ENCODE measurements around the gene OTOR.
A peak's percentile ranks its signal among the peaks of the same experiment; 100 is the strongest.

The OTOR gene

DNA sequence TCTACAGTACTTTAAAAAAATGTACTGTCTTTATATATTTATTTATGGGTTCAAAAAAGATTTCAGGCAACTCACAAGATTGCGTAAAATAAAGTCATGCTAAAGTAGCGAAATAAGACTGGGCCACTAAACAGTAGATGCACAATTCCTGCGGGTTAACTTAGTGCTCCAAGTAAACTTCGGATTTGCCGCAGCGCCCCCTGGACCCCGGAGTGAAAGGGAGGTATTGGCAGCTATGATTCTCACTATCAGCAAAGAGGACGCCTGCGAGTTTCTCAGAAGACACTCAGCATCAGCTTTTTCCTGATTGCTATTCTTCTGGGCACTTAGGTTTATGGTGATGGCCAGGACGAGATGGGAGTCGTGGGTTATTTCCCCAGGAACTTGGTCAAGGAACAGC, 1.4 kb downstream of the OTOR start:
- DNase-seq (ENCODE audit: low read depth in 2 of 2), result no peak

- DNase-seq (ENCODE audit: low read depth in 2 of 2), result no peak
Measured at GRCh38 chr20:16752082-16752481, 3.9 kb downstream of the OTOR start.

DNA sequence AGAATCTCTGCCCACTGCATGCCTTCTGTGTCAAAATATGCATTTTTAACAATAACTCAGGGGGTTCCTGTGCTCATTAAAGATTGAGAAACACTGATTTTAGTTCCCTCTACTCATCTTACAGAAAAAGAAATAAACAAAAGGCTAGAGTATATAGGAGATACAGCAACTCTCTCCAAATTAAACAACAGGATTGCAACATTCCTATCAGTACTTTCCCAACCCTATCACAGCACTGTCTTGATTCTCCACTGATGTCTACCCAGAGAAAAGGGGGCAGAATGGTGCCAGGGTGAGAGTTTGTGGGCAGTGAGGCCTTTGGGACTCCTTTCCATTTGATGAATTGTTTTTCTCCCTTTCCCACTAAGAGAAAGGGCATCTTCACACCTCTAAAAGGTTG, 4.7 kb downstream of the OTOR start:
- DNase-seq (ENCODE audit: low read depth in 2 of 2), result no peak

DNA sequence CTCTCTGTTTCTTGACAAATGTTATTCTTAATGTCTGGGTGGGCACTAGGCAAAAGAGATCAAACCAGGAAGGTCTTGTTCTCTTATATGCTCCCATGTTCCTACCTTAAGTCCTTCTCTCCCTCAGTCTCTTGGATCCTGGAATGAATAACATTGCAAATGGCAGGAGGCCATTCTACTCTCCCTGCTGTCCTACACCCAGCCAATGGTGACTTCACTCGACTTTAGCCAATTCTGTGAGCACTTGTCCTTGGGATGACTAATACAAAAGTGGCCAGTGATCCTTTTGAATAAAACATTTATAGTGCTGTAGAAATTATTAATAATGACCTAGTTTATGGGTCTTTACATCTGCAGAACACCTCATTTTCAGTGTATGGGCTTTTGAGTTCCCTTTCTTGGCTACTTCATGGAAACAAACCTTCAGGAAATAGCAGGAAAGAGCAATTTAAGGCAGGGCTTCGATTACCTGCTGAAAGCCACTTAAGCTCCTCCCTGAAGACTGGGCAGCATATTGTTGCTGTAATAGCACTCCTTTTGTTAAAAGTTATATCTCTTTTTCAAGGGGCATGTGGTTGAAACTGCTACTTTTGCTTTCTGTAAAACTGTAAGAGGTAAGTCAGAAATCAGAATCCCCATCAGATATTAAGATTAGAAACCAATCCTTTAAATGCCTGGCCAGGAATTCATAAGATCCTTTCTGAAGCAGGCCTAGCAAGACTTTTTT, 10.5 kb downstream of the OTOR start:
- DNase-seq (ENCODE audit: low read depth in 2 of 2), result no peak

DNA sequence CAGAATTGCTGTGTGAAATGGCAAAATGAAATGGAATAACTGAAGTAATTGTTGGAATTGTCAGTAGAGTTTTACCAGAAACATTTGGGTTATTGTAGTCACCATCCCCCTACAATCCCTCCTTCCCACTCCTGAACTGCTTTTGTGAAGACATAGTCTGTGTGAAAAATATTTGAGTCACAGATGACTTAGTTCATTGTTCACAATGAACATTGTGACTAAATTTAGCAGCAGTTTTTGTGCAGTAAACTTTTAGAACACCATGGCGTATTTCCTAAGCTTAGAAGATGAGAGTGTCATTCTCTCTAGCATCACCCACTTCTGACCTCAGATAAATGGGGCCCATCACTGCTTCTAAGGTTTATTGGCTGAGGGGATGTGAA, 11.0 kb downstream of the OTOR start:
- no peak for DNase-seq (ENCODE audit: low read depth in 2 of 2)

DNA sequence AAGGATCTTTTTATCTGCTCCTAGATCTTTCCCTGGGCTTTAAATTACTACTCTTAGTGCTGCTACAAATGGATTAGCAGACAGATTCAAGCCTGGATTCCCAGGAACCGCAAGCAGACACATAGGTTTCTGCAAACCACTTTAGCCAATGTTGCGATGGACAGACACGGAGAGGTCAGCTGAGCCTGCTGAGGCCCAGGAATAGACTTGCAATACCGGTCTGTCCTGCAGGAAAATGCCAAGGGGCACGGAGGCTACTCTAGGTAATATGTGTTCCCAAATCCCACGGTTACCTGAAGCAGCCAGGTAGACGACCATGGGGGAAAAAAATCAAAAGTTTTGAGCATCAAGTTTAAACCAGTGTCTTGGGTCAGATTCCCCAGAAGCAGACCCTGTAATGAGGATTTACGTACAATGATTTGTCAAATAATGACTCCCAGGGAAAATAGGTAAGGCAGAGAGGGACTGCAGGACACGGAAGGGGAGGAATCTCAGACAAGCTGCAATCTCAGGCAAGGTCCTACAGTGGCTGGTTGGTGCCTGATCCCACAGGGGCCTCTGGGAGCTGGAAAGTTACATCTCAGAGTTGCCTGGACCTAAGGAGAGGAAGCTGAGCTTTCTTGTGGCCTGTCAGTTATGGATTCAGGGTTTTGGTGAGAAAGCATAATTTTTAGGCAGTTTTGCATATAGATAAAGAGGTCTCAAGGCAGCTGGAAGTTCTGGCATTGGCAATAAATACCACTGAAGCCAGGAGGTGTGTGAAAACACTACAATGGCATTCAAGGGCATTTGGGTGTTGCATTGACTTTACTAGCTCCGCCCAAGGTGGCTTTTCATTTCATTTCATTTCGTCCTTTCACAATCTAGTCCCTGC, 12.5 kb downstream of the OTOR start:
- no peak for DNase-seq (ENCODE audit: low read depth in 2 of 2)

DNA sequence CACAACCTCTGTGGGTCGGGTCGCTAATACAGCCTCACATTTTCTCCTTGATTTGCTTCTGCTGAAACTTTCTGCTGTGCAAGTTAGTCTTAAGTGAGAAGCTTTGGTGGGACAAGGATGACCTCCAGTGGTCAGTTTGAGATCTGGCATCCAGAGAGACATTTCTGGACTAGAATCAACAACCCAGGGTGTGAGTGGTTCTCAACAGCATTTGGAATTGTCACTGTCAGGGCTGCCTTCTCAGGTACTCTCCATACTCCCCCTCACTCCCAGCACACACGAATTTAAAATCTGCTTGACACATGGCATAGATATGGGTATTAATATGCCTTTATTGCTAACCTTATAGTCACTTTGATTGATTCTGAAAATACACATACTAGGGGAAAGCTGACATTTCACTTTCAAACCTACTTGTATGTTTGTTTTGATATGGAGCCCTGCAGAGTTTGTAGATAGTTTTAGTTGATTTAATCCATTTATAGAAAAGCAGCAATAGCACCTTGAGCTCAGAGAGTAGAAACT, 13.2 kb downstream of the OTOR start:
- DNase-seq (ENCODE audit: low read depth in 2 of 2), result peak in 1 of 2 donors; percentile 16

- DNase-seq (ENCODE audit: low read depth in 2 of 2), result no peak
Measured at GRCh38 chr20:16764560-16764959, 16.4 kb downstream of the OTOR start.

- no peak for DNase-seq (ENCODE audit: low read depth in 2 of 2)
Measured at GRCh38 chr20:16771213-16771612, 23.1 kb downstream of the OTOR start.

- DNase-seq (ENCODE audit: low read depth in 2 of 2), result no peak
Measured at GRCh38 chr20:16775961-16776360, 27.8 kb downstream of the OTOR start.

DNA sequence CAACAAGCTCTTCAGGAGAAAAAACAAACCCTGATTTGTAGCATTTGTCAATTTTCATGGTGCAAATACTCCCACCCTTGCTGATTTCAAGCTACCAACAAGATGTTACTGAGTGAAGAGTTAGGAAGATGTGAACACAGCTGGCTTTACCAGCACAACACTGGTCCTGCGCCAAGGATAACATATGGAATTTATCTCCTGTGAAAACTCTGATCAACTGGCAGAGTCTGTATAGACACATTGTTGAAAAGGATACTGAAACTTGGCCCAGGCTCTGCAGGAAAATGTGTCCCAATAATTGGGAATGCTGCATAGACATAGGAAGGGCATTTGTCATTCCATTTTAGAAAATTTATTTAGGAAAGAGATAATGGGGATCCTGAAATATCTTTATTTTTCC, 29.0 kb downstream of the OTOR start:
- no peak for DNase-seq (ENCODE audit: low read depth in 2 of 2)

DNA sequence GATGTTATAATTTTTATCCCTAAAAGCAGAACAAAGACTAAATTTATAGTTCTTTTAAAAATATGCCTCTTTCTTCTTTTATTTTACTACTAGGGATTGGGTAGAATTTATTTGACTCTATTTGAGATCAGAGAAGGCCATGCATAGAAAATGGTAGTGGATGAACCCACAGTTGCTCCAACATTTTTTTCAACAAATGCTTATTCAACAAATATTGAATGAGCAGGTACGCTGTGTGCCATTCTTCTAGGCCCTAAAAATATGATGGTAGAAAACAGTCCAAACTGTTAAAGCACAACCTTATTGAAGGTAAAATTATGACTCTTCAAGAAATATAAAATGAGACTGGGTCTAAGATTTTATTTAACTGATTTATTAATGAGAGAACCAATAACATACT, 30.0 kb downstream of the OTOR start:
- DNase-seq (ENCODE audit: low read depth in 2 of 2), result no peak

- no peak for DNase-seq (ENCODE audit: low read depth in 2 of 2)
Measured at GRCh38 chr20:16781496-16781895, 33.3 kb downstream of the OTOR start.

GRCh38 chr20:16785226-16785625, 37.1 kb downstream of the OTOR start:
- DNase-seq (ENCODE audit: low read depth in 2 of 2), result no peak

Data from stimulated activated CD8-positive, alpha-beta memory T cell treated with anti-CD3 and anti-CD28 coated beads, Interleukin-15, amount 100 ng/mL, for 4 hours (primary cell).